Ascending aorta (tissue), 2 donors: ENCODE data around the gene HAND1. TPM values are rescaled to one million over a fixed set of nuclear protein-coding genes. Genes with fewer than 3 reads are reported as not detected.

Experiments used
- DNase-seq, 2 donors: peaks; one replicate each; pipeline ENCODE4 v3.0.0-alpha.2; 2019; ENCODE audit warnings: low spot score in 2 of 2
- H3K27ac ChIP-seq, 2 donors: fragments of 200-600 bp; sonication (generic); one replicate each; pipeline ENCODE4 v1.5.1; 2016 to 2017; ENCODE audit warnings: mild to moderate bottlenecking in 1 of 2
- H3K27me3 ChIP-seq: fragments of 200-600 bp; sonication (generic); one replicate; pipeline ENCODE4 v1.5.1; 2017
- H3K36me3 ChIP-seq, 2 donors: fragments of 200-600 bp; sonication (generic); one replicate each; pipeline ENCODE4 v1.5.1; 2016
- H3K4me1 ChIP-seq, 2 donors: fragments of 200-600 bp; sonication (generic); one replicate each; pipeline ENCODE4 v1.5.1; 2016 to 2017; ENCODE audit warnings: mild to moderate bottlenecking in 1 of 2
- H3K4me3 ChIP-seq, 2 donors: fragments of 200-600 bp; sonication (generic); one replicate each; pipeline ENCODE4 v1.5.1; 2016 to 2017; ENCODE audit warnings: mild to moderate bottlenecking in 1 of 2
- H3K9me3 ChIP-seq, 2 donors: fragments of 200-600 bp; sonication (generic); one replicate each; pipeline ENCODE4 v1.5.1; 2016
- CTCF ChIP-seq, 3 experiments: fragments of 200-600 bp in 2 of 3; fragments of 450-650 bp in 1 of 3; sonication (generic) in 2 of 3; IDR thresholded peaks; one replicate each; pipeline ENCODE4 v1.5.1; 2016 to 2019; ENCODE audit warnings: antibody characterized with exemption in 3 of 3, mild to moderate bottlenecking in 1 of 3, moderate library complexity in 1 of 3
- intact Hi-C: fragments of 100-400 bp; cut with DNase I; formaldehyde crosslinking; loops from one replicate; pipeline ENCODE4 v1.15.1; 2023
- total RNA-seq: library from RNA; depleted of rRNA; stranded (reverse); fragments of >200 nt; gene quantifications from one replicate; pipeline ENCODE4 v1.1.0, GENCODE V29; 2016

Gene HAND1
- total RNA-seq, 1 donor from 2014 or later = not detected

- TF ChIP-seq CTCF (IDR thresholded peaks at IDR 0.05) = no peak
- H3K27me3 ChIP-seq = no peaks in the 10 kb centered on the region
- H3K4me3 ChIP-seq = no peak overlapping the region
- DNase-seq = no peak
- intact Hi-C loops = no loop called here
- no peaks in the 10 kb centered on the region for H3K4me1 ChIP-seq
- H3K27ac ChIP-seq = no peak overlapping the region
- no peaks in the 10 kb centered on the region for H3K9me3 ChIP-seq
- H3K36me3 ChIP-seq = no peaks in the 10 kb centered on the region
These were observed 16.0 kb upstream of the HAND1 start for GRCh38 chr5:154494036-154494435.

GRCh38 chr5:154493274-154493673 lies 15.2 kb upstream of the HAND1 start:
- H3K4me3 ChIP-seq = no peak overlapping the region
- H3K27me3 ChIP-seq = no peaks in the 10 kb centered on the region
- H3K4me1 ChIP-seq = no peaks in the 10 kb centered on the region
- no peak overlapping the region for H3K27ac ChIP-seq
- no peaks in the 10 kb centered on the region for H3K36me3 ChIP-seq
- TF ChIP-seq CTCF (IDR thresholded peaks at IDR 0.05) = no peak
- no peak for DNase-seq
- intact Hi-C loops = no loop called here
- H3K9me3 ChIP-seq = no peaks in the 10 kb centered on the region

GRCh38 chr5:154491941-154492340 lies 13.9 kb upstream of the HAND1 start:
- TF ChIP-seq CTCF (IDR thresholded peaks at IDR 0.05) = no peak
- intact Hi-C loops = no loop called here
- no peaks in the 10 kb centered on the region for H3K9me3 ChIP-seq
- no peak overlapping the region for H3K27ac ChIP-seq
- no peaks in the 10 kb centered on the region for H3K27me3 ChIP-seq
- no peak overlapping the region for H3K4me3 ChIP-seq
- H3K4me1 ChIP-seq = no peaks in the 10 kb centered on the region
- H3K36me3 ChIP-seq = no peaks in the 10 kb centered on the region
- DNase-seq = no peak

- DNase-seq = peak in 1 of 2 donors; percentile 34
- peaks cover 35% of the 10 kb centered on the region for H3K27me3 ChIP-seq
- no peak for TF ChIP-seq CTCF (IDR thresholded peaks at IDR 0.05)
These were observed 9.5 kb upstream of the HAND1 start for GRCh38 chr5:154487541-154487940.

GRCh38 chr5:154486427-154486866 lies 8.4 kb upstream of the HAND1 start:
- Histone ChIP-seq H3K36me3 (no peaks in the 10 kb centered on the region), H3K9me3 (no peaks in the 10 kb centered on the region), H3K27ac (no peak overlapping the region), H3K4me3 (no peak overlapping the region), H3K4me1 (peaks cover 0 to 2% of the 10 kb centered on the region in 2 donors), H3K27me3 (peaks cover 45% of the 10 kb centered on the region)
- intact Hi-C loops = no loop called here
- TF ChIP-seq CTCF (IDR thresholded peaks at IDR 0.05) = no peak
- DNase-seq = peak in 1 of 2 donors; percentile 5

More at GRCh38 chr5:154487541-154487940, 9.5 kb upstream of the HAND1 start:
- no peak overlapping the region for H3K27ac ChIP-seq
- no peaks in the 10 kb centered on the region for H3K9me3 ChIP-seq
- no peak overlapping the region for H3K4me3 ChIP-seq
- intact Hi-C loops = no loop called here
- peaks cover 0 to 2% of the 10 kb centered on the region in 2 donors for H3K4me1 ChIP-seq
- no peaks in the 10 kb centered on the region for H3K36me3 ChIP-seq

GRCh38 chr5:154485850-154486426 lies 7.9 kb upstream of the HAND1 start:
- Histone ChIP-seq H3K4me3 (no peak overlapping the region), H3K27ac (no peak overlapping the region), H3K9me3 (no peaks in the 10 kb centered on the region), H3K4me1 (peaks cover 0 to 2% of the 10 kb centered on the region in 2 donors), H3K36me3 (no peaks in the 10 kb centered on the region), H3K27me3 (peaks cover 50% of the 10 kb centered on the region)
- peak in 1 of 2 donors; percentile 39 for DNase-seq
- intact Hi-C loops = no loop called here
- no peak for TF ChIP-seq CTCF (IDR thresholded peaks at IDR 0.05)
